Measurements from ENCODE around the gene ATP8B2.

The ATP8B2 gene

GRCh38 chr1:154386643-154387352 is 61.5 kb downstream of the ATP8B2 start:
- in situ Hi-C loops (cut with MboI; ENCODE audit: low sequenced_read_pairs) = no loop called here

GRCh38 chr1:154391086-154391770 is 65.9 kb downstream of the ATP8B2 start:
- in situ Hi-C loops (cut with MboI; ENCODE audit: low sequenced_read_pairs) = no loop called here

- in situ Hi-C loops (cut with MboI; ENCODE audit: low sequenced_read_pairs) = no loop called here
These were observed 72.8 kb downstream of the ATP8B2 start for GRCh38 chr1:154398141-154398540.

DNA sequence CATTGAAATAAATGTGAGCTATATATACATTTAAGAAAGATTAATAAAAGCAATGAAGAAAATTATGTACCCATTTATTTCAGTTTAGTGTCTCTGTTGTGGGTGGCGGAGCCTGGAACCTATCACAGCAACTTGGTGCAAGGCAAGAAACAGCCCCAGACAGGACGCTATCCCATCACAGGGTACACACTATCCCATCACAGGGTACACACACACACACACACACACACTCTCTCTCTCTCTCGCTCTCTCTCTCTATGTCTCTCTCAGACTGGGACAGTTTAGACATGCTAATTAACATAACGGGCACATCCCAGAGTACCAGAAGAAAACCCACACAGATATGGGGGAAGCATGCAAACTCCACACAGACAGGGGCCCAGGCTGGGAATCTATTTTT is 73.4 kb downstream of the ATP8B2 start:
- in situ Hi-C loops (cut with MboI; ENCODE audit: low sequenced_read_pairs) = no loop called here

DNA sequence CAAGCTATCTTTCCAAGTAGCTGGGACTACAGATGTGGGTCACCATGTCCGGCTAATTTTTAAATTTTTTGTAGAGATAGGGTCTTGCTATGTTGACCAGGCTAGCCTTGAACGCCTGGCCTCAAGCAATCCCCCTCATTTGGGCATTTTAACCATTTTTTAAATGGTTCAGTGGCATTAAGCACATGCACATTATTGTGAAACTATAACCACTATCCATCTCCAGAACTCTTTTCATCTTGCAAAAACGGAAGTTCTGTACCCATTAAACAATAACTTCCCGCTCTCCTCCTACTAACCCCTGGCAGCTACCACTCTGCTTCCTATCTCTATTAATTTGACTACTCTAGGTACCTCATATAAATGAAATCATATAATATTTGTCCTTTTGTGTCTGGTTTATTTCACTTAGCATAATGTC is 75.1 kb downstream of the ATP8B2 start:
- in situ Hi-C loops (cut with MboI; ENCODE audit: low sequenced_read_pairs) = no loop called here
